CD4-positive, alpha-beta T cell treated with Interferon gamma for 1 hour (primary cell): ENCODE results near the gene IRX3.

Experiments used
- DNase-seq: peaks from one replicate; pipeline ENCODE4 v3.0.0-alpha.2; 2020

IRX3 gene

GRCh38 chr16:54286366-54287130 is at the start of gene IRX3:
IRX3 (minus strand) TSS chr16:54286787; CDS start chr16:54286050, 737 bp downstream.
- DNase-seq = no peak

DNA sequence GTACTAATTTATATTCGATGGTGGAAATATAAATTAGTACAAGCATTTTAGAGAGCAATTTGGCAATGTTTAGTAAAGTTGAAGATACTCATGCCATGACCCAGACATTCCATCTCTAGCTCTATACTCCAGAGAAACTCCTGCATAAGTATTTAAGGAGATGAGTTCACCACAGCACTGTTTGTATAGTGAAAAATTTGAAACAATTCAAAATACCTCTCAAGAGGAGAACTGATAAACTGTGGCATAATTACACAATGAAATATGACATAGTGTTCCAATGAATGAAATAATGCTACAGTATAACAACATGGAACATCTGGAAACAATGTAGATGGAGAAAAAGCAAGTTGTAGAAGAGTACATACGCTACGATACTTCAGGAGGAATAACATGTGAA is 48.6 kb upstream of the IRX3 start:
- DNase-seq = no peak

DNA sequence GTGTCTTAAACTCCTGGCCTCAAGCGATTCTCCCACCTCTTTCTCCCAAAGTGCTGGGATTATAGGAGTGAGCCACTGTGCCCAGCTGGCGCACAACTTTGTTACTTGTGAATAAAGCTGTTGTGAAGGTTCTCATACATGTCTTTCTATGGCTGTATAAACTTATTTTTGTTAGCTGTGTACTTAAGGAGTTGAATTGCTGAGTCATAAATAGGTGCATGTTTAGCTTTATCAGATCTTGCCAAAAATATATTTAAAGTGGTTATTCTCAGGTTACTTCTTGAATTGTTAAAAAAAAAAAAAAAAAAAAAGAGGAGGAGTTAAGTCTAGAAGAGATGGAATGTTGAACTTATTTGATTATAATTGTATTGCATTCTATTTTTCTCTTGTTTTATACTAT is 47.6 kb upstream of the IRX3 start:
- DNase-seq = no peak

- no peak for DNase-seq
These were observed 44.8 kb upstream of the IRX3 start for GRCh38 chr16:54331241-54332002.

DNA sequence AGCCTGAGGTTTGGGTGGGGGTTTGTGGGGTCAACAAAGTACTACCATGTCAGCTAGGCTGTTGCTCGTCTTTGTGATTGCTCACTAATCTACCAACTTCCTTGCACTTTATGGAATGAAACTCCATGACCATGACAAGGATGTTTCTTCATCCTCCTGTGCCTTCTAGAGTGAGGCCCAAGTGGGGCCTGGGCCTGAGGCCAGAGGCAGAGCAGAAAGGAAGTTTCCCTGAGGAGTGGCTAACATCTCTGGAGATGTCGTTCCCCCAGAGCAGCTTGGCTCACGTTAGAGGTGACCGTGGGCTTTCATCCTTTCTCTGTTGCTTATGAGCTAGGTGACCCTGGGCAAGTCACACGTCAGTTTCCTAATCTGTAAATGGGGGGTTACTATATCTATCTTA is 41.0 kb upstream of the IRX3 start:
- no peak for DNase-seq

GRCh38 chr16:54326266-54326662 is 39.7 kb upstream of the IRX3 start:
- DNase-seq = no peak

DNA sequence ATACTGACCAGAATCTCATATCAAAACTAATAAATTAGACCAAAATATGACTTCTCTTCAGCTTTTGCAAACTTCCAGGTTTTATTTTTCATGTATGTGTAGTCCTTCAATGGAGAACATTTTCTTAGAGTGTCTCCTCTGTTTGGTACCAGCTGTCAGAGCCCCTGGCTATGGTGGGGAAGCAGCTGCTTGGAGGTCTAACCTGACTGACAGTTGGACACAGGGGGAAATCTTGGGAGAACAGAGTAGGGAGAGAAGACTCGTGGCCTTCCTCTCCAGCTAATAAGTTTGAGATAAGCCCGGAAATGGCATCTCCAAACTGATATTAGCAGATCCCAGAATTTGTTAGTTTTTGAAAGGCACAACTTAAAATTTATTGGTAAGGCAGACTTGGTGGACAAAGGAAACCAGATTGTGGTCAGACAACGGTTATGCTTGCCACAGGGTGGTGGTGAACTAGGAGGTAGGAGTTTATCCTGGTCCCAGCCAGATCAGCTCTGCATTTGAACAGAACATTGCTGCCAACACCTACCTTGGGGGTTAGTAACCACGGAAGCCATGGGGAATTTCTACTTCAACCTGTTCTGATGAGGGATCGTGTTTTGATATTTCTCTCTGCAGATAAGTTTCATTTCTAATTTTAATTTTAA is 39.2 kb upstream of the IRX3 start:
- no peak for DNase-seq

DNA sequence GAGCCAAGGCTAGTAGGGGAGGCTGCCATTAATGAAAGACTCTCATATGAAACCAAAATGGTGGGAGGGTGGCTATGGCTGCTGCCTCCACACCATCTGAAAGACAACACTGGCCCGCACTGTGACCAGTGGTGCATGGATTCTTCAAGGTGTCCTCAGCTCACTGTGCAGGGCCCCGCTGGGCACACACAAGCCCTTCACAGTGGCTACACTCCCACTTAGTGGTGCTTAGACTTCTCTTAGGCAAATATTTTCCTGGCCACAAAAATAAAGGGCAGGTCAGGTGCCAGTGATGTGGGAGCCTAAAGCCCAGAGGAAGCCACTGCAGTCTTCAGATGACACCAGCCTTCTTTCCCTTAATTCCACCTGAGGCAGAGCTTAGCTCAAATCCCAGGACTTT is 38.1 kb upstream of the IRX3 start:
- no peak for DNase-seq

GRCh38 chr16:54320697-54321340 is 34.2 kb upstream of the IRX3 start:
- no peak for DNase-seq

DNA sequence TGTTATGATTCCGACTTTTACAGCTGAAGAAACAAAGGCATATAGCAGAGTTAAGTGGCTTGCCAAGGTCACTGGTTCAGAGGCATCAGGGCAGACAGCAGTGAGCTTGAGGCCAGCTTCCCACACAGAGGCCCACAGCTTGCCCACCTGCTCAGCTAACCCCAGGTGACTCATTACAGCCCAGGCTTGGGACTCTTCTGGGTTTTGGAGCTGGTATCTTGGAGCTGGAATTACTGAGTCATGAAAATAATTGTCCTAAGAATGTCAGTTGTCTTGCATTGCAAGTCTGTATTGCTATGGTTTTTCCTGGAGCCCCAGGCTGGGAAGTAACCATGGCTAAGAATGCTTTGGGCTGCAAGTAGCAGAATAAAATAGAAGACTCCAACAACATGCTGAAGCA is 32.4 kb upstream of the IRX3 start:
- DNase-seq = no peak

DNA sequence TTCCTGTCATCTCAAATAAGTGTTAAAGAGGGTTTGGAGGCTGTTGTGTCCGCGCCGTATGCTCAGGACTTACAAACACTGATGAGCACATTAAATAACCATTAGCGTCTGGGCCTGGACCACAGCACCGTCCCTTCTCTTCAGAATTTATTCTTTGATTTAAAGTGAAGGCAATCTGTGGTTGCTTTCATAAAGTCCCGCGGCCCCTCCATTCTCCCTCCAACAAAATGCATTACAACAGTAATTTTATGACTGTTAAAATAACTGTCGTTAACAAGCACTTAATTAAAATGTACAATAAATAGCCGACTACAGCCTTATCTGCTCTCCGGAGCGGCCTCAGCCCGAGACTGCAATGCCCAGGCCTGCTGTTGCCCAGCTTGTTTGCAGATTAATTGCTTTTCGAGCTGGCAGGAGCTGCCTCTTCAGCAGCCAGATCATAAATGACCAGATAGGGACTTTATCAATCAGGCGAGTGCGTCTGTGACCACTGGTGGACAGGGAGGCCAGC is 30.6 kb upstream of the IRX3 start:
- no peak for DNase-seq

DNA sequence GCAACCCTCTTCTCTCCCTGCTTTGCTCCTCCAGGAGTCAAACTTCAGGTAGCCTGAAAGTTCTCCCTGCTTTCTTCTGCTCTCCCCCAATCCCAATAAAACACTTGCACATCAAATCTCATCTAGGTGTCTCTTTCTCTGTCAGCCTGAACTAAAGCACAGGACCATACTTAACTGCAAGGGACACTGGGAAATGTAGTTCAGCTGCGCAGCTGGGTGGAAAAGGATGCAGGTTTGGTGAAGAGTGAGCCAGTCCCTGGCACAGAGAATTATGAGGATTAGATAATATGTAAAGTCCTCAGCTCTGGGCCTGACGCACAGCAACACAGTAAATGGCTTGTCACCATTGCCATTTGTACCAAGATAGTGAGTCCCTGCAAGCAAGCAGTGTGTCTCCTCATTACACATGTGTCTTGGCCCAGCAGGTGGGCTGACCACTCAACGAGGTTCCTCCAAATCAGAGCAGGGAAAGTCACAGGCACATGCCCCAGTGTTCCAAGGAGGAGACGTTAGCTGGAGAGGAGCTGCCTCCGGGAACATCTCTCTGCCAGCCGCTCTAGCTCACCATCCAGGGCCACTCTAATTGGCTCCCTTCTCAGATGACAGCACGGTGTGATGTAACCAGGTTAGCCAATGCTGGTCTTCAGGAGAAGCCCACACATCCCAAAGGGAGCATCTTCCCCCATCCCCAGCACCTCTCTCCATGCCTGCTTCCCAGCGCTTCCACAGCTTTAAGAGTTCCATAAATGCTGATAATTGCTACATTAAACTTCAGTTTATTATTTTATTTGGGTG is 29.7 kb upstream of the IRX3 start:
- DNase-seq = no peak

GRCh38 chr16:54313789-54314188 is 27.2 kb upstream of the IRX3 start:
- no peak for DNase-seq

GRCh38 chr16:54312502-54312991 is 26.0 kb upstream of the IRX3 start:
- DNase-seq = no peak

- DNase-seq = no peak
These were observed 22.8 kb upstream of the IRX3 start for GRCh38 chr16:54309341-54309740.

DNA sequence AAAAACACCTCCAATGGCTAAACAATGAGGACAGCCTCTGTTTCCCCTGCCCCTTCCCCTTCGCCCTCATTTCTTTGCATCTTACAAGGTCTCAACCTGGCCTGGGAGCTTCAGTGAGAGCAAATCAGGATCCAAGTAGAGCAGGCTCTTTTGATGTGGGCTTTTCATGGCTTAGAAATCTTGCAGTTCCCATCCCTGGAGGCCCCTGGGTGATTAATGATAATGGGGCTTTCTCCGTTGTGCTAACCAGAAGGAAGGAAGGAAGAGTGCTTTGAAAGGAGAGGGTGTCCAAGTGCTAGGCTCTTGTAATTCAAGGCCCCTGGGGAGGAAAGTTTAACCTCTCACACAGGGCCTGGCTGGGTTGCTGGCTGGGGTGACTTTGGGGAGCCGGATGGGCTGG is 18.5 kb upstream of the IRX3 start:
- no peak for DNase-seq

- DNase-seq = no peak
These were observed 17.0 kb upstream of the IRX3 start for GRCh38 chr16:54303613-54304012.

DNA sequence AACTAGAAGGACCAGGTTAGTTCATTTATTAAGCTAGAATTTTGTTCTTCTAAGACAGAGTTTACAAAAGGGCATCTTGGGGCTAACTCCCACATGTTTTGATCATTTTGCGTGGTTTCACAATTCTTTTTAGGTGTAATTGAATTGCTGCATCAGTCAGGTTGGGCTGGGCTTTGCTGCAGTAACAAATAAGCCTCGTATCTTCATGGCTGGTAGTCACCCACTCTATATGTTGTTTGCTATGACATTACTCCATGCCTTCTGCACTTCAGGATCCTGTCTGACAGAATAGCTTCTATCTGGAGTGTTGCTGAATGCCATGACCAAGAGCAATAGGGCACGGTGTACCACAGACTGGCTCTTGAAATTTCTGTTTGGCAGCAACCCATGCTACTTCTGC is 10.6 kb upstream of the IRX3 start:
- DNase-seq = no peak

DNA sequence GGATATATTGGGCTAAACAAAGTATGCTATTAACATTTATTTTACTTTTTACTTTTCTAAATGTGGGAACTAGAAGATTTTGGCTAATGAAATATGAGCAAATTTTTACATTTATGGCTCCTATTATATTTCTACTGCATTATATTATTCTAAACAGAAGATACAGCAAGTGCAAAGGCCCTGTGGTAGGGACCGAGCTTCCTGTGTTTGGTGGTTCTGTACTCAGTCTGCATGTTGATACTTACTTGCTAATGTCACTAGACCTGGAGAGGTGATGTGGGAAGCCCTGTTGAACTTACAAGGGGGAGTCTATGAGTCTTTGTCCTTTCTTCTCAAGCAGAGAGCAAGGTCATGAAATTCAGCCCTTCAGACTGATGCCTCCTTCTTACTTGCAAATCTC is 10.0 kb upstream of the IRX3 start:
- no peak for DNase-seq

DNA sequence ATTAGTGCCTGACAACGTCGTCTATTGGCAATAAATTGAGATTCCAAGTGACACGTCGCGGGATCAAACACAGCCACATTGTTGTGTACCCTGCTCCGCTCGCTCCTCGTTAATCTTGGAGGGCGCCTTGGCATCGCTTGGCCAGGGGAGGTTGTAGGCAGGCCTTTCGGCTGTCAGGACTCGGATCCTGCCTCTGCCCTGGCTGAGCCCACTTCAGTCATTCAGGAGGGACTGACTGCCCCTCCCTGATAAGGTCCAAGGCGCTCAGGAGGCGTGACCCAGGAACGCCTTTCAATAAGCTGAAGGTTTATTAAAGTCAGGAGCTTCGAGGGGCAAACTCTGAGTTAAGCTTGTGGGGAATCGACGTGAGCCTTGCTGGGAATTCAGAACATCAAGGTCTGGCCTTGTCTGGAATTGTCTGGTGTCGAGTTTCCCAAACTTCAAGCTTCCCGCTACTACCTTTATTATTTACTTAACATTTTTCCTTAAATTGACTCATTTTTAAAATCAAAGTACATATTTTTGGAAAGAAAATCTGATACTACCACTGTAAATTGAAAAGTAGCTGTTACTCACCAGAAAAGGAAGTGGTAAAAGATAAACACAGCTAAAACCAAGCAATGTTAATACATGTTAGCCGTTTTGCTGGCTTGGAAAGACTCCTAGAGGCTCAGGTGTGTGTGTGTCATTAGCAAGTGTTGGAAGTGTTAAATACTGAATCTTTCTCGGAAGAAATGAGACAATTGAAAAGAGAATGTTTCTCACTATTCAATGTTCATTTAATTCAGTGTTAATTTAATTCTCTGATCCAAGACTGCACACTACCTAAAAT is 5.3 kb upstream of the IRX3 start:
- DNase-seq = no peak
